Endothelial cell of umbilical vein (primary cell): ENCODE results near the gene FOXN1. TPM values are rescaled to one million over a fixed set of nuclear protein-coding genes. Genes with fewer than 3 reads are reported as not detected.

Source experiments
- BruUV-seq: library from RNA; stranded (reverse); fragments of 400-500 nt; replicated peaks from 2 replicates; lab custom pipeline; 2021; lab: Mats Ljungman, UMichigan
- CTCF ChIA-PET: fragments of 300-600, 350-600 bp; sonication (Branson Sonifier 250); formaldehyde crosslinking; loops from one replicate; lab custom pipeline; 2021; ENCODE audit warnings: antibody characterized with exemption, inconsistent platforms; lab: Charles Lee
- POLR2A ChIA-PET: fragments of 300-600, 350-600 bp; sonication (Branson Sonifier 250); formaldehyde crosslinking; loops from one replicate; lab custom pipeline; 2021; ENCODE audit warnings: antibody characterized with exemption, inconsistent platforms; lab: Charles Lee
- DNase-seq: peaks from one replicate; pipeline ENCODE4 v3.0.0-alpha.2; 2011; ENCODE audit warnings: low read depth, low spot score
- FAIRE-seq: peaks from 2 replicates; lab custom pipeline; 2011; peaks lifted over from hg19 to GRCh38; lab: Jason Lieb, UNC
- H2AFZ ChIP-seq: 2 replicates; pipeline ENCODE4 v1.6.0; 2012; ENCODE audit warnings: low read depth, low read length, control low read depth, inconsistent platforms
- H3K27ac ChIP-seq: 2 replicates; pipeline ENCODE4 v1.5.1; 2011; ENCODE audit warnings: low read depth, mild to moderate bottlenecking, control low read depth, low read length, moderate library complexity; ENCODE audit not compliant: insufficient read depth
- H3K27me3 ChIP-seq, 2 experiments: 2 replicates each; pipeline versions ENCODE4 v1.6.0 to v1.6.1; 2011; ENCODE audit warnings: low read length in 2 of 2, mixed read lengths in 1 of 2; ENCODE audit not compliant: control insufficient read depth in 2 of 2, insufficient read depth in 2 of 2
- H3K36me3 ChIP-seq, 2 experiments: 2 replicates in 1 of 2; 3 replicates in 1 of 2; pipeline ENCODE4 v1.5.1; 2011; ENCODE audit warnings: low read length in 2 of 2, mild to moderate bottlenecking in 1 of 2, moderate library complexity in 1 of 2; ENCODE audit not compliant: control insufficient read depth in 2 of 2, insufficient read depth in 2 of 2; ENCODE audit errors: extremely low read depth in 1 of 2
- H3K4me1 ChIP-seq: 3 replicates; pipeline ENCODE4 v1.5.1; 2011; ENCODE audit warnings: mild to moderate bottlenecking, low read length; ENCODE audit not compliant: control insufficient read depth, insufficient read depth; ENCODE audit errors: extremely low read depth
- H3K4me2 ChIP-seq: 2 replicates; pipeline ENCODE4 v1.6.1; 2011; ENCODE audit warnings: low read length, control low read depth, mixed read lengths; ENCODE audit not compliant: insufficient read depth
- H3K4me3 ChIP-seq, 3 experiments: fragments of 200-600 bp in 1 of 3; sonication (generic), shearing (Covaris generic) in 1 of 3; replicated peaks in 1 of 3; 2 replicates each; pipeline ENCODE4 v1.5.1; 2011 to 2016; ENCODE audit warnings: control low read depth in 3 of 3, low read length in 3 of 3, mild to moderate bottlenecking in 2 of 3, inconsistent platforms in 1 of 3, low read depth in 1 of 3, moderate library complexity in 1 of 3; ENCODE audit not compliant: insufficient read depth in 1 of 3
- H3K79me2 ChIP-seq: 2 replicates; pipeline ENCODE4 v1.6.0; 2012; ENCODE audit warnings: low read length, inconsistent platforms; ENCODE audit not compliant: control insufficient read depth, insufficient read depth
- H3K9ac ChIP-seq: replicated peaks from 2 replicates; pipeline ENCODE3; 2011; ENCODE audit warnings: low read length, control low read depth; ENCODE audit not compliant: insufficient read depth; ENCODE audit errors: extremely low read depth
- H3K9me1 ChIP-seq: replicated peaks from 3 replicates; pipeline ENCODE4 v1.6.0; 2011; ENCODE audit warnings: mild to moderate bottlenecking, low read length; ENCODE audit not compliant: control insufficient read depth, insufficient read depth; ENCODE audit errors: extremely low read depth
- H3K9me3 ChIP-seq: replicated peaks from 2 replicates; pipeline ENCODE4 v1.5.1; 2012; ENCODE audit warnings: low read length, inconsistent platforms; ENCODE audit not compliant: control insufficient read depth, insufficient read depth
- H4K20me1 ChIP-seq: replicated peaks from 2 replicates; pipeline ENCODE3; 2011; ENCODE audit warnings: mild to moderate bottlenecking, low read length; ENCODE audit not compliant: control insufficient read depth, insufficient read depth; ENCODE audit errors: extremely low read depth
- EZH2 ChIP-seq: IDR thresholded peaks from 2 replicates; pipeline ENCODE4 v1.6.1; 2012; ENCODE audit warnings: borderline replicate concordance, low read depth, mild to moderate bottlenecking, moderate library complexity, low read length, inconsistent platforms; ENCODE audit not compliant: severe bottlenecking
- FOS ChIP-seq: IDR thresholded peaks from 2 replicates; pipeline ENCODE4 v1.6.1; 2011; ENCODE audit warnings: mild to moderate bottlenecking, low read length, moderate library complexity, borderline replicate concordance; ENCODE audit not compliant: insufficient read depth
- GATA2 ChIP-seq: IDR thresholded peaks from 2 replicates; pipeline ENCODE4 v1.7.0; 2011; ENCODE audit warnings: low read depth, mild to moderate bottlenecking, moderate library complexity, mixed read lengths, low read length; ENCODE audit not compliant: insufficient read length, insufficient read depth
- POLR2AphosphoS5 ChIP-seq: IDR thresholded peaks from 2 replicates; pipeline ENCODE4 v1.6.1; 2012; ENCODE audit warnings: low read depth, mild to moderate bottlenecking, control low read depth, low read length, moderate library complexity; ENCODE audit not compliant: insufficient read depth
- dilution Hi-C: fragments of 300-500 bp; cut with MboI; formaldehyde crosslinking; loops from one replicate; pipeline ENCODE4 v1.15.0; 2019; ENCODE audit warnings: low sequenced_read_pairs; ENCODE audit not compliant: extremely low pct_ligation_motif_present
- intact Hi-C: fragments of 100-400 bp; cut with micrococcal nuclease; formaldehyde crosslinking; loops from one replicate; pipeline ENCODE4 v1.10.0; 2022
- polyA plus RNA-seq, 4 experiments: library from polyadenylated mRNA; depleted of rRNA in 3 of 4; stranded (reverse) in 3 of 4; unstranded in 1 of 4; fragments of >200 nt; gene quantifications; 2 replicates each; pipeline versions ENCODE4 v1.2.1 to v1.2.3, GENCODE V29; 2011 to 2012; ENCODE audit warnings: missing spikeins in 1 of 4
- total RNA-seq: library from RNA; stranded (reverse); gene quantifications from 2 replicates; pipeline ENCODE4 v1.2.3, GENCODE V29; 2021
- TF ChIP-seq, protein P1 (sequence below), 2 donors: IDR thresholded peaks; 1 replicate in 1 of 2; 2 replicates in 1 of 2; pipeline ENCODE4 v1.5.1; 2011; ENCODE audit warnings: low read length in 2 of 2, mild to moderate bottlenecking in 2 of 2, moderate library complexity in 2 of 2, control low read depth in 1 of 2, inconsistent platforms in 1 of 2, low read depth in 1 of 2; ENCODE audit not compliant: insufficient read depth in 1 of 2; ENCODE audit errors: extremely low read depth in 1 of 2
- TF ChIP-seq, protein P2 (sequence below): IDR thresholded peaks from 2 replicates; pipeline ENCODE4 v1.6.1; 2011; ENCODE audit not compliant: insufficient read depth, insufficient read length

FOXN1 gene
- total and polyA plus RNA-seq, 2 donors (not counting 3 experiments of a cell fraction or from before 2014, with no cell fraction given), result not detected

- H3K4me2 ChIP-seq, result no peak overlapping the region
- DNase-seq, result no peak
- no peaks in the 10 kb centered on the region for H3K27me3 ChIP-seq
- H4K20me1 ChIP-seq, result no peaks in the 10 kb centered on the region
- no peak overlapping the region for H3K4me3 ChIP-seq
- FAIRE-seq, result no peak
- BruUV-seq, result no TSS peak
- ChIA-PET CTCF (interaction anchor here (1.5 to 1.9 kb wide), 3 partner anchors 10 to 62 kb away, joined by 4 to 7 read pairs (median 5); partner anchors contain the start of gene PIGS), POLR2A (no interaction called here)
- intact Hi-C loops, result no loop called here
- no peaks in the 10 kb centered on the region for H3K79me2 ChIP-seq
- peaks cover 6% of the 10 kb centered on the region for H3K4me1 ChIP-seq
- no peaks in the 10 kb centered on the region for H3K9me3 ChIP-seq
- no peak overlapping the region for H2AFZ ChIP-seq
- H3K9ac ChIP-seq, result no peak overlapping the region
- TF ChIP-seq, protein P1, sequence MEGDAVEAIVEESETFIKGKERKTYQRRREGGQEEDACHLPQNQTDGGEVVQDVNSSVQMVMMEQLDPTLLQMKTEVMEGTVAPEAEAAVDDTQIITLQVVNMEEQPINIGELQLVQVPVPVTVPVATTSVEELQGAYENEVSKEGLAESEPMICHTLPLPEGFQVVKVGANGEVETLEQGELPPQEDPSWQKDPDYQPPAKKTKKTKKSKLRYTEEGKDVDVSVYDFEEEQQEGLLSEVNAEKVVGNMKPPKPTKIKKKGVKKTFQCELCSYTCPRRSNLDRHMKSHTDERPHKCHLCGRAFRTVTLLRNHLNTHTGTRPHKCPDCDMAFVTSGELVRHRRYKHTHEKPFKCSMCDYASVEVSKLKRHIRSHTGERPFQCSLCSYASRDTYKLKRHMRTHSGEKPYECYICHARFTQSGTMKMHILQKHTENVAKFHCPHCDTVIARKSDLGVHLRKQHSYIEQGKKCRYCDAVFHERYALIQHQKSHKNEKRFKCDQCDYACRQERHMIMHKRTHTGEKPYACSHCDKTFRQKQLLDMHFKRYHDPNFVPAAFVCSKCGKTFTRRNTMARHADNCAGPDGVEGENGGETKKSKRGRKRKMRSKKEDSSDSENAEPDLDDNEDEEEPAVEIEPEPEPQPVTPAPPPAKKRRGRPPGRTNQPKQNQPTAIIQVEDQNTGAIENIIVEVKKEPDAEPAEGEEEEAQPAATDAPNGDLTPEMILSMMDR (IDR thresholded peaks at IDR 0.05; ENCODE audit: extremely low read depth in 1 of 2, insufficient read depth in 1 of 2, low read depth in 1 of 2, low read length in 2 of 2), result no peak
- TF ChIP-seq FOS (no peak), EZH2 (no peak), POLR2AphosphoS5 (no peak), GATA2 (no peak)
- TF ChIP-seq, protein P2, sequence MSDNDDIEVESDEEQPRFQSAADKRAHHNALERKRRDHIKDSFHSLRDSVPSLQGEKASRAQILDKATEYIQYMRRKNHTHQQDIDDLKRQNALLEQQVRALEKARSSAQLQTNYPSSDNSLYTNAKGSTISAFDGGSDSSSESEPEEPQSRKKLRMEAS, result no peak
- dilution Hi-C loops, result no loop called here
- no peak overlapping the region for H3K27ac ChIP-seq
- H3K36me3 ChIP-seq, result peaks cover 0 to 20% of the 10 kb centered on the region in 2 experiments
- H3K9me1 ChIP-seq, result no peaks in the 10 kb centered on the region
Measured at GRCh38 chr17:28550858-28551257, 44.7 kb downstream of the FOXN1 start.
